ENCODE data around the gene NOM1. TPM values are rescaled to one million over a fixed set of nuclear protein-coding genes. Genes with fewer than 3 reads are reported as not detected.

NOM1 gene
- total and polyA plus RNA-seq, 2 experiments from 2014 or later: 17.7 to 36.5 TPM

- TF ChIP-seq POLR2AphosphoS5 (IDR thresholded peaks at IDR 0.05; ENCODE audit: low read depth) (no peak), EZH2 (IDR thresholded peaks at IDR 0.05; ENCODE audit: low read depth, unreplicated experiment) (no peak), ZNF114 (CRISPR knock-in tag; IDR thresholded peaks at IDR 0.05) (no peak), NANOG (IDR thresholded peaks at IDR 0.05; ENCODE audit: borderline replicate concordance) (no peak)
These were observed 30.9 kb upstream of the NOM1 start (continued) for GRCh38 chr7:156918635-156919034.

- H3K4me3 ChIP-seq: no peak overlapping the region
- no peak overlapping the region for H3K27ac ChIP-seq (ENCODE audit: low read depth)
- DNase-seq (ENCODE audit: low spot score) (no peak), ATAC-seq (no peak; the same call in 2 of the 3 replicates)
- Mint-ChIP-seq H3K36me3 (ENCODE audit: low read depth) (peaks cover 8% of the 10 kb centered on the region), H3K4me1 (no peaks in the 10 kb centered on the region; the same call in 2 of the 3 replicates), H3K27ac (no peak overlapping the region), H3K9me3 (peaks cover 17% of the 10 kb centered on the region), H3K27me3 (ENCODE audit: insufficient read depth, low read depth, poor library complexity) (peaks cover 5% of the 10 kb centered on the region), H3K4me3 (no peak overlapping the region)
- H3F3A ChIP-seq (replicated peaks; ENCODE audit: low read depth): no peaks in the 10 kb centered on the region
- H3K4me2 ChIP-seq: no peak overlapping the region
- H3K36me3 ChIP-seq (ENCODE audit: insufficient read depth): no peaks in the 10 kb centered on the region
- H3K4me1 ChIP-seq (ENCODE audit: insufficient read depth): no peaks in the 10 kb centered on the region
- no peaks in the 10 kb centered on the region for H3K79me2 ChIP-seq (replicated peaks; ENCODE audit: insufficient read depth)
- H3K9me2 ChIP-seq (ENCODE audit: insufficient read depth): no peaks in the 10 kb centered on the region
- H4K20me1 ChIP-seq (replicated peaks; ENCODE audit: insufficient read depth): no peaks in the 10 kb centered on the region
- H3K27me3 ChIP-seq (ENCODE audit: insufficient read depth): no peaks in the 10 kb centered on the region
- H2AFZ ChIP-seq: no peak overlapping the region
- TF ChIP-seq CREB1 (CRISPR knock-in tag; IDR thresholded peaks at IDR 0.05; ENCODE audit: low read depth) (no peak), EZH2phosphoT487 (IDR thresholded peaks at IDR 0.05; ENCODE audit: unreplicated experiment) (no peak), JUNB (IDR thresholded peaks at IDR 0.05; ENCODE audit: unreplicated experiment) (no peak), ZNF331 (CRISPR knock-in tag; IDR thresholded peaks at IDR 0.05; ENCODE audit: low read depth) (no peak), STAT1 (IDR thresholded peaks at IDR 0.05; ENCODE audit: unreplicated experiment) (no peak), ZNF114 (CRISPR knock-in tag; IDR thresholded peaks at IDR 0.05) (no peak), EZH2 (IDR thresholded peaks at IDR 0.05; ENCODE audit: low read depth, unreplicated experiment) (no peak), NANOG (IDR thresholded peaks at IDR 0.05; ENCODE audit: borderline replicate concordance) (no peak), ZNF462 (CRISPR knock-in tag; IDR thresholded peaks at IDR 0.05) (no peak), REST (IDR thresholded peaks at IDR 0.05; ENCODE audit: unreplicated experiment) (no peak)
- TF ChIP-seq, protein P1, sequence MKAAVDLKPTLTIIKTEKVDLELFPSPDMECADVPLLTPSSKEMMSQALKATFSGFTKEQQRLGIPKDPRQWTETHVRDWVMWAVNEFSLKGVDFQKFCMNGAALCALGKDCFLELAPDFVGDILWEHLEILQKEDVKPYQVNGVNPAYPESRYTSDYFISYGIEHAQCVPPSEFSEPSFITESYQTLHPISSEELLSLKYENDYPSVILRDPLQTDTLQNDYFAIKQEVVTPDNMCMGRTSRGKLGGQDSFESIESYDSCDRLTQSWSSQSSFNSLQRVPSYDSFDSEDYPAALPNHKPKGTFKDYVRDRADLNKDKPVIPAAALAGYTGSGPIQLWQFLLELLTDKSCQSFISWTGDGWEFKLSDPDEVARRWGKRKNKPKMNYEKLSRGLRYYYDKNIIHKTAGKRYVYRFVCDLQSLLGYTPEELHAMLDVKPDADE (IDR thresholded peaks at IDR 0.05): no peak
- TF ChIP-seq, protein P2, sequence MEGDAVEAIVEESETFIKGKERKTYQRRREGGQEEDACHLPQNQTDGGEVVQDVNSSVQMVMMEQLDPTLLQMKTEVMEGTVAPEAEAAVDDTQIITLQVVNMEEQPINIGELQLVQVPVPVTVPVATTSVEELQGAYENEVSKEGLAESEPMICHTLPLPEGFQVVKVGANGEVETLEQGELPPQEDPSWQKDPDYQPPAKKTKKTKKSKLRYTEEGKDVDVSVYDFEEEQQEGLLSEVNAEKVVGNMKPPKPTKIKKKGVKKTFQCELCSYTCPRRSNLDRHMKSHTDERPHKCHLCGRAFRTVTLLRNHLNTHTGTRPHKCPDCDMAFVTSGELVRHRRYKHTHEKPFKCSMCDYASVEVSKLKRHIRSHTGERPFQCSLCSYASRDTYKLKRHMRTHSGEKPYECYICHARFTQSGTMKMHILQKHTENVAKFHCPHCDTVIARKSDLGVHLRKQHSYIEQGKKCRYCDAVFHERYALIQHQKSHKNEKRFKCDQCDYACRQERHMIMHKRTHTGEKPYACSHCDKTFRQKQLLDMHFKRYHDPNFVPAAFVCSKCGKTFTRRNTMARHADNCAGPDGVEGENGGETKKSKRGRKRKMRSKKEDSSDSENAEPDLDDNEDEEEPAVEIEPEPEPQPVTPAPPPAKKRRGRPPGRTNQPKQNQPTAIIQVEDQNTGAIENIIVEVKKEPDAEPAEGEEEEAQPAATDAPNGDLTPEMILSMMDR (conservative IDR thresholded peaks at IDR 0.05; ENCODE audit: low read depth in 2 of 2): no peak
These were observed 30.3 kb upstream of the NOM1 start for GRCh38 chr7:156919132-156919713.

Data from GM23338 (cell line).